ENCODE data around the gene KIR3DL1. TPM values are rescaled to one million over a fixed set of nuclear protein-coding genes. Genes with fewer than 3 reads are reported as not detected.

KIR3DL1 gene
- polyA plus RNA-seq, 1 of the 3 experiments (the other 2 are of a cell fraction), result not detected

DNA sequence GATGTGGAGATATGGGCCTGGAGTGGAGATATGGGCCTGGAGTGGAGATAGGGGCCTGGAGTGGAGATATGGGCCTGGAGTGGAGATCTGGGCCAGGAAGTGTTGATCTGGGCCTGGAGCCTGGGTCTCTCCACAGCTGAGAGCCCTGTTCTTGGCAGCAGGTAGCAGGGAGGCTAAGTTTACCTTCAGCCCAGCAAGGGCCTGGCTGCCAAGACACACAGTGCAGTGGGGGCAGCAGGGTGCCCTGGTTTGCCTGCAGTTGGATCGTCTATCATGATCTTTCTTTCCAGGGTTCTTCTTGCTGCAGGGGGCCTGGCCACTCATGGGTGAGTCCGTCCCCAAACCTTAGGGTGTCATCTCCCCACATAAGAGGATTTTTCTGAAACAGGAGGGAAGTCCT, 34.7 kb downstream of the KIR3DL1 start:
- CTCF ChIA-PET, result no interaction called here

DNA sequence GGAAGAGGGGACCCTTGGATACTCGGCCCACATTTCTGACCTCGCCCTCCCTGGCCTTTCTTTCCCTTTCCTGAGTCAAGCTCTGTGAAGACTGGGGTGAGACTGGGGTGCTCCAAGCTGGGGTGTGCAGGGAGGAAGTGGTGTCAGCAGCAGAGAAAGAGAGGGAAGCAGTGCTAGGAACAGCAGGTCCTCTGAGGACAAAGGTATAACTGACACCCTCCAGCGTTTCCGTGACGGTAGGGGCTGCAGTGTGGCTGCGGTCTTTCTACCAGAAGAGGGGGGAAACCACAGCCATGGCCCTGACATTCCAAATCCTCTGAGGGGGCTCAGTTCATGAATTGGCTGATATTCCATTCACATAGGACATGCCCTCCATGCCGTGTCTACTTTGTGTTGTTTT, 35.1 kb downstream of the KIR3DL1 start:
- no peak overlapping the region for H3K27ac ChIP-seq (ENCODE audit: low read depth in 2 of 2, low read length in 1 of 2)
- no peaks in the 10 kb centered on the region for H3K9me2 ChIP-seq
- H3K9ac ChIP-seq, result no peak overlapping the region
- ChIA-PET CTCF (no interaction called here), POLR2A (no interaction called here)
- H2AFZ ChIP-seq (ENCODE audit: low read depth), result no peak overlapping the region
- H4K20me1 ChIP-seq (ENCODE audit: insufficient read depth), result no peaks in the 10 kb centered on the region
- H3K4me2 ChIP-seq, result no peak overlapping the region
- H3K4me3 ChIP-seq (ENCODE audit: low read depth in 2 of 2, low read length in 1 of 2), result no peak overlapping the region
- H3K9me3 ChIP-seq, result no peaks in the 10 kb centered on the region
- DNase-seq, result no peak
- H3K4me1 ChIP-seq (ENCODE audit: control insufficient read depth in 1 of 2, insufficient read depth in 2 of 2, low read depth in 1 of 2, low read length in 1 of 2), result no peaks in the 10 kb centered on the region
- WGBS (ENCODE audit: low lambda C conversion rate), result 1% methylated on average over 7 of the region's 7 CpGs
- H3K79me2 ChIP-seq (ENCODE audit: insufficient read depth), result no peaks in the 10 kb centered on the region
- H3F3A ChIP-seq (replicated peaks; ENCODE audit: insufficient read depth), result no peaks in the 10 kb centered on the region
- no peaks in the 10 kb centered on the region for H3K36me3 ChIP-seq (replicated peaks in 1 of 2; ENCODE audit: control insufficient read depth in 1 of 2, insufficient read depth in 2 of 2, low read length in 1 of 2)
- H3K27me3 ChIP-seq (ENCODE audit: insufficient read depth), result no peaks in the 10 kb centered on the region; the same call in 1 of the 2 replicates
- TF ChIP-seq RXRA (IDR thresholded peaks at IDR 0.05; ENCODE audit: borderline replicate concordance, low read depth) (no peak), NFIC (IDR thresholded peaks at IDR 0.05; ENCODE audit: borderline replicate concordance) (no peak), MAX (IDR thresholded peaks at IDR 0.05; ENCODE audit: low read depth) (no peak), TAF1 (IDR thresholded peaks at IDR 0.05; ENCODE audit: borderline replicate concordance, low read depth, low read length) (no peak), YY1 (IDR thresholded peaks at IDR 0.05; ENCODE audit: low read depth) (no peak), NRF1 (IDR thresholded peaks at IDR 0.05; ENCODE audit: low read depth, low read length) (no peak), CHD2 (IDR thresholded peaks at IDR 0.05; ENCODE audit: low read length, partially characterized antibody) (no peak), JUND (IDR thresholded peaks at IDR 0.05) (no peak), EP300 (IDR thresholded peaks at IDR 0.05; ENCODE audit: borderline replicate concordance in 1 of 2, low read depth in 1 of 2, low read length in 1 of 2) (no peak), FOSL2 (IDR thresholded peaks at IDR 0.05; ENCODE audit: borderline replicate concordance, low read depth) (no peak), USF2 (IDR thresholded peaks at IDR 0.05; ENCODE audit: borderline replicate concordance, low read depth, low read length) (no peak), PBX3 (IDR thresholded peaks at IDR 0.05) (no peak)
- TF ChIP-seq, protein P1, sequence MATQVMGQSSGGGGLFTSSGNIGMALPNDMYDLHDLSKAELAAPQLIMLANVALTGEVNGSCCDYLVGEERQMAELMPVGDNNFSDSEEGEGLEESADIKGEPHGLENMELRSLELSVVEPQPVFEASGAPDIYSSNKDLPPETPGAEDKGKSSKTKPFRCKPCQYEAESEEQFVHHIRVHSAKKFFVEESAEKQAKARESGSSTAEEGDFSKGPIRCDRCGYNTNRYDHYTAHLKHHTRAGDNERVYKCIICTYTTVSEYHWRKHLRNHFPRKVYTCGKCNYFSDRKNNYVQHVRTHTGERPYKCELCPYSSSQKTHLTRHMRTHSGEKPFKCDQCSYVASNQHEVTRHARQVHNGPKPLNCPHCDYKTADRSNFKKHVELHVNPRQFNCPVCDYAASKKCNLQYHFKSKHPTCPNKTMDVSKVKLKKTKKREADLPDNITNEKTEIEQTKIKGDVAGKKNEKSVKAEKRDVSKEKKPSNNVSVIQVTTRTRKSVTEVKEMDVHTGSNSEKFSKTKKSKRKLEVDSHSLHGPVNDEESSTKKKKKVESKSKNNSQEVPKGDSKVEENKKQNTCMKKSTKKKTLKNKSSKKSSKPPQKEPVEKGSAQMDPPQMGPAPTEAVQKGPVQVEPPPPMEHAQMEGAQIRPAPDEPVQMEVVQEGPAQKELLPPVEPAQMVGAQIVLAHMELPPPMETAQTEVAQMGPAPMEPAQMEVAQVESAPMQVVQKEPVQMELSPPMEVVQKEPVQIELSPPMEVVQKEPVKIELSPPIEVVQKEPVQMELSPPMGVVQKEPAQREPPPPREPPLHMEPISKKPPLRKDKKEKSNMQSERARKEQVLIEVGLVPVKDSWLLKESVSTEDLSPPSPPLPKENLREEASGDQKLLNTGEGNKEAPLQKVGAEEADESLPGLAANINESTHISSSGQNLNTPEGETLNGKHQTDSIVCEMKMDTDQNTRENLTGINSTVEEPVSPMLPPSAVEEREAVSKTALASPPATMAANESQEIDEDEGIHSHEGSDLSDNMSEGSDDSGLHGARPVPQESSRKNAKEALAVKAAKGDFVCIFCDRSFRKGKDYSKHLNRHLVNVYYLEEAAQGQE (IDR thresholded peaks at IDR 0.05; ENCODE audit: low read depth, low read length), result no peak
- TF ChIP-seq, protein P2, sequence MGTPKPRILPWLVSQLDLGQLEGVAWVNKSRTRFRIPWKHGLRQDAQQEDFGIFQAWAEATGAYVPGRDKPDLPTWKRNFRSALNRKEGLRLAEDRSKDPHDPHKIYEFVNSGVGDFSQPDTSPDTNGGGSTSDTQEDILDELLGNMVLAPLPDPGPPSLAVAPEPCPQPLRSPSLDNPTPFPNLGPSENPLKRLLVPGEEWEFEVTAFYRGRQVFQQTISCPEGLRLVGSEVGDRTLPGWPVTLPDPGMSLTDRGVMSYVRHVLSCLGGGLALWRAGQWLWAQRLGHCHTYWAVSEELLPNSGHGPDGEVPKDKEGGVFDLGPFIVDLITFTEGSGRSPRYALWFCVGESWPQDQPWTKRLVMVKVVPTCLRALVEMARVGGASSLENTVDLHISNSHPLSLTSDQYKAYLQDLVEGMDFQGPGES (IDR thresholded peaks at IDR 0.05; ENCODE audit: low read depth, low read length), result no peak

More for the DNA sequence above, 34.7 kb downstream of the KIR3DL1 start:
- Histone ChIP-seq H3K27ac (ENCODE audit: low read depth in 2 of 2, low read length in 1 of 2) (no peak overlapping the region), H3K9me2 (no peaks in the 10 kb centered on the region), H3K79me2 (ENCODE audit: insufficient read depth) (no peaks in the 10 kb centered on the region), H4K20me1 (ENCODE audit: insufficient read depth) (no peaks in the 10 kb centered on the region), H3K4me1 (ENCODE audit: control insufficient read depth in 1 of 2, insufficient read depth in 2 of 2, low read depth in 1 of 2, low read length in 1 of 2) (no peaks in the 10 kb centered on the region), H3K4me3 (ENCODE audit: low read depth in 2 of 2, low read length in 1 of 2) (no peak overlapping the region), H2AFZ (ENCODE audit: low read depth) (no peak overlapping the region), H3K36me3 (replicated peaks in 1 of 2; ENCODE audit: control insufficient read depth in 1 of 2, insufficient read depth in 2 of 2, low read length in 1 of 2) (no peaks in the 10 kb centered on the region), H3K27me3 (ENCODE audit: insufficient read depth) (no peaks in the 10 kb centered on the region; the same call in 1 of the 2 replicates), H3K9ac (no peak overlapping the region), H3F3A (replicated peaks; ENCODE audit: insufficient read depth) (no peaks in the 10 kb centered on the region), H3K4me2 (no peak overlapping the region), H3K9me3 (no peaks in the 10 kb centered on the region)
- POLR2A ChIA-PET, result no interaction called here
- WGBS (ENCODE audit: low lambda C conversion rate), result 0% methylated on average over 2 of the region's 2 CpGs
- TF ChIP-seq CTCF (IDR thresholded peaks at IDR 0.05), result no peak
- TF ChIP-seq FOXM1 (IDR thresholded peaks at IDR 0.05; ENCODE audit: low read depth), result no peak
- TF ChIP-seq SIN3A (IDR thresholded peaks at IDR 0.05; ENCODE audit: borderline replicate concordance, low read depth, low read length), result no peak
- no peak for DNase-seq
